HepG2 (cell line): ENCODE data around the gene ADGRL2.

Experiments
- ATF3 ChIP-seq: sonication (generic); formaldehyde crosslinking; IDR thresholded peaks from 2 replicates; pipeline ENCODE4 v1.4.0; 2020; ENCODE audit warnings: missing genetic modification reagents
- E2F1 ChIP-seq: sonication (generic); formaldehyde crosslinking; IDR thresholded peaks from 2 replicates; pipeline ENCODE4 v1.5.0; 2020; ENCODE audit warnings: missing genetic modification reagents
- EP300 ChIP-seq, 3 experiments: sonication (generic) in 1 of 3; formaldehyde crosslinking in 1 of 3; IDR thresholded peaks; 2 replicates each; pipeline versions ENCODE4 v1.5.1 to v1.6.1; 2011 to 2020; ENCODE audit warnings: low read depth in 2 of 3, low read length in 2 of 3, borderline replicate concordance in 1 of 3, improper control_type of control experiment in 1 of 3, mild to moderate bottlenecking in 1 of 3, missing genetic modification reagents in 1 of 3, moderate library complexity in 1 of 3
- HNF4G ChIP-seq, 2 experiments: sonication (generic) in 1 of 2; formaldehyde crosslinking in 1 of 2; IDR thresholded peaks; 2 replicates each; pipeline versions ENCODE4 v1.4.0 to v1.6.1; 2011 to 2020; ENCODE audit warnings: borderline replicate concordance in 2 of 2, low read depth in 2 of 2, mild to moderate bottlenecking in 2 of 2, low read length in 1 of 2, missing genetic modification reagents in 1 of 2, moderate library complexity in 1 of 2
- HNRNPK ChIP-seq: fragments of 200-400 bp; formaldehyde crosslinking; IDR thresholded peaks from 2 replicates; pipeline ENCODE4 v1.6.1; 2018; ENCODE audit warnings: low read length, low read depth, moderate library complexity, mild to moderate bottlenecking; ENCODE audit not compliant: poor library complexity, severe bottlenecking
- MLLT10 ChIP-seq: sonication (generic); formaldehyde crosslinking; IDR thresholded peaks from 2 replicates; pipeline ENCODE4 v1.4.0; 2020; ENCODE audit warnings: missing genetic modification reagents
- NFATC3 ChIP-seq: sonication (generic); formaldehyde crosslinking; IDR thresholded peaks from 2 replicates; pipeline ENCODE4 v1.5.1; 2020; ENCODE audit warnings: mild to moderate bottlenecking, missing genetic modification reagents
- POLR2AphosphoS5 ChIP-seq: IDR thresholded peaks from 2 replicates; pipeline ENCODE4 v1.6.1; 2012; ENCODE audit warnings: low read depth, low read length
- SIN3A ChIP-seq: IDR thresholded peaks from 2 replicates; pipeline ENCODE4 v1.6.1; 2011; ENCODE audit warnings: low read depth, mild to moderate bottlenecking, control low read depth, low read length, borderline replicate concordance
- ZNF543 ChIP-seq: sonication (generic); formaldehyde crosslinking; IDR thresholded peaks from 2 replicates; pipeline ENCODE4 v1.4.0; 2020; ENCODE audit warnings: mild to moderate bottlenecking, missing genetic modification reagents

- TF ChIP-seq HNF4G (IDR thresholded peaks at IDR 0.05; ENCODE audit: borderline replicate concordance, low read depth, low read length) (no peak), HNF4G (CRISPR knock-in tag; IDR thresholded peaks at IDR 0.05; ENCODE audit: borderline replicate concordance, low read depth) (no peak), NFATC3 (CRISPR knock-in tag) (no peak), ATF3 (no peak), E2F1 (no peak), MLLT10 (no peak), SIN3A (no peak), POLR2AphosphoS5 (no peak), EP300 (IDR thresholded peaks at IDR 0.05; ENCODE audit: low read depth in 2 of 2, low read length in 2 of 2) (no peak), EP300 (CRISPR knock-in tag; IDR thresholded peaks at IDR 0.05; ENCODE audit: borderline replicate concordance) (no peak), ZNF543 (CRISPR knock-in tag) (no peak), HNRNPK (no peak)
These were observed 43.9 kb upstream of the ADGRL2 start for GRCh38 chr1:81756872-81757271.
